Measurements from ENCODE around the gene RHOJ.
"Not testable (repeated sequence)": the region's sequence is repeated elsewhere in the genome, so short reads cannot be mapped to it uniquely, and the experiment has no call there.

Gene RHOJ

GRCh38 chr14:63204407-63205043 lies at the start of gene RHOJ:
TSS of gene RHOJ (plus strand) at chr14:63204443. CDS start at chr14:63204870, 427 bp downstream.
- ChIA-PET CTCF (no interaction called here), POLR2A (no interaction called here)
- DNase-seq (ENCODE audit: extremely low spot score), result no peak
- TF ChIP-seq, protein P1, sequence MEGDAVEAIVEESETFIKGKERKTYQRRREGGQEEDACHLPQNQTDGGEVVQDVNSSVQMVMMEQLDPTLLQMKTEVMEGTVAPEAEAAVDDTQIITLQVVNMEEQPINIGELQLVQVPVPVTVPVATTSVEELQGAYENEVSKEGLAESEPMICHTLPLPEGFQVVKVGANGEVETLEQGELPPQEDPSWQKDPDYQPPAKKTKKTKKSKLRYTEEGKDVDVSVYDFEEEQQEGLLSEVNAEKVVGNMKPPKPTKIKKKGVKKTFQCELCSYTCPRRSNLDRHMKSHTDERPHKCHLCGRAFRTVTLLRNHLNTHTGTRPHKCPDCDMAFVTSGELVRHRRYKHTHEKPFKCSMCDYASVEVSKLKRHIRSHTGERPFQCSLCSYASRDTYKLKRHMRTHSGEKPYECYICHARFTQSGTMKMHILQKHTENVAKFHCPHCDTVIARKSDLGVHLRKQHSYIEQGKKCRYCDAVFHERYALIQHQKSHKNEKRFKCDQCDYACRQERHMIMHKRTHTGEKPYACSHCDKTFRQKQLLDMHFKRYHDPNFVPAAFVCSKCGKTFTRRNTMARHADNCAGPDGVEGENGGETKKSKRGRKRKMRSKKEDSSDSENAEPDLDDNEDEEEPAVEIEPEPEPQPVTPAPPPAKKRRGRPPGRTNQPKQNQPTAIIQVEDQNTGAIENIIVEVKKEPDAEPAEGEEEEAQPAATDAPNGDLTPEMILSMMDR (IDR thresholded peaks at IDR 0.05; ENCODE audit: control extremely low read depth, extremely low read depth, low read depth, missing control alignments), result no peak

GRCh38 chr14:63155511-63156185 lies 48.6 kb upstream of the RHOJ start:
- ChIA-PET POLR2A (no interaction called here), CTCF (no interaction called here)
- no peak for DNase-seq (ENCODE audit: extremely low spot score)
- TF ChIP-seq, protein P1 (IDR thresholded peaks at IDR 0.05; ENCODE audit: control extremely low read depth, extremely low read depth, low read depth, missing control alignments), result no peak

- CTCF ChIA-PET, result no interaction called here
- TF ChIP-seq, protein P1 (IDR thresholded peaks at IDR 0.05; ENCODE audit: control extremely low read depth, extremely low read depth, low read depth, missing control alignments), result no peak
- POLR2A ChIA-PET, result no interaction called here
- DNase-seq (ENCODE audit: extremely low spot score), result no peak
Observed at GRCh38 chr14:63157195-63157594, 47.0 kb upstream of the RHOJ start.

- CTCF ChIA-PET, result interaction anchor here (1.4 kb wide), 1 partner anchor 9 kb away, joined by 3 read pairs; no protein-coding TSS in a partner anchor
- POLR2A ChIA-PET, result no interaction called here
- TF ChIP-seq, protein P1 (IDR thresholded peaks at IDR 0.05; ENCODE audit: control extremely low read depth, extremely low read depth, low read depth, missing control alignments), result no peak
- no peak for DNase-seq (ENCODE audit: extremely low spot score)
Observed at GRCh38 chr14:63163306-63163705, 40.9 kb upstream of the RHOJ start.

DNA sequence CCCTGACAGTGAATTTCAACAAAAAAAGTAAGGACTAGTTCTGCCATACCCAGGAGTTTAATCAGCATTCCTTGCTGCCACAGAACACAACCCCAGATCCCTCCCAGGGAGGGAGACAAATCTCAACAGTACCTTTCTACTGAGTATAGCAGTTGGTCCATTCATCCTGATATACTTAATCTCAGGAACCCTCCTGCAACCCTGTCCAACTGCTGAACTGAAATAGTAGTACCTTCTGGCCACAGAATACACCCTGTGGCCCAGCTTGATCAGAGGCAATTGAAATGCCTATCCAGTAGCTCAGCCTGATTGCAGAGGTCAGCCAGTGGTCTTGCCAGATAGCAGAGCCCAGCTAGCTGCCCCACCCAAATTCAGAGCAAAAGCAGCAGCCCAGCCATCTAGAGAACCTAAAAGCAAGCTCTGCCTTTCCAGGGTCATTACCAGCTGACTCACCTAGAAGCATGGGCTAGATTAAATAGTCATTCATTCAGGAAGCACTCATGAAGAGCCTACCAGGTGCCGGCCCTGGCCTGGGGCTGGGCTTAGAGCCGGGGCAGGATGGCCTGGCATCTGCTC lies 40.0 kb upstream of the RHOJ start:
- DNase-seq (ENCODE audit: extremely low spot score), result no peak
- CTCF ChIA-PET, result interaction anchor here (1.4 kb wide), 1 partner anchor 8 kb away, joined by 3 read pairs; no protein-coding TSS in a partner anchor
- TF ChIP-seq, protein P1 (IDR thresholded peaks at IDR 0.05; ENCODE audit: control extremely low read depth, extremely low read depth, low read depth, missing control alignments), result no peak
- POLR2A ChIA-PET, result no interaction called here

DNA sequence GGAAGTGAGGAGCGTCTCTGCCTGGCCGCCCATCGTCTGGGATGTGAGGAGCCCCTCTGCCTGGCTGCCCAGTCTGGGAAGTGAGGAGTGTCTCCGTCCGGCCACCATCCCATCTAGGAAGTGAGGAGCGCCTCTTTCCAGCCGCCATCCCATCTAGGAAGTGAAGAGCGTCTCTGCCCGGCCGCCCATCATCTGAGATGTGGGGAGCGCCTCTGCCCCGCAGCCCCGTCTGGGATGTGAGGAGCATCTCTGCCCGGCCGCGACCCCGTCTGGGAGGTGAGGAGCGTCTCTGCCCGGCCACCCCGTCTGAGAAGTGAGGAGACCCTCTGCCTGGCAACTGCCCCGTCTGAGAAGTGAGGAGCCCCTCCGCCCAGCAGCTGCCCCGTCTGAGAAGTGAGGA lies 39.0 kb upstream of the RHOJ start:
- DNase-seq (ENCODE audit: extremely low spot score); CTCF ChIA-PET; POLR2A ChIA-PET: not testable (repeated sequence)

DNA sequence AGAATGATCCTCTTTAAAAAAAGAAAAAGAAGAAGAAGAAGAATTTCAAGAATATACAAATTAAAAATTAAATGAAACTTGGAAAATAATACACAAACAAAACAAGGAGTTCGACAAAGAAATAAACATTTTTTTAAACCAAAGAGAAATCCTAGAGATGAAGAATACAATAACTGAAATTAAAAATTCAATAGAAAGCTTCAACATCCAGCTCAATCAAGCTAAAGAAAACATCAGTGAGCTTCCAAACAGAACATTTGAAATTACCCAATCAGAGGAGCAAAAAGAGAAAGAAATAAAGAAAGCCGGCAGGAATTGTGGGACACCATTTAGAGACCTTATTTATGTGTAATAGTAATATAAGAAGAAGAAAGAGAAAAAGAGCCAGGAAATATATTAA lies 37.2 kb upstream of the RHOJ start:
- no peak for DNase-seq (ENCODE audit: extremely low spot score)
- ChIA-PET CTCF (no interaction called here), POLR2A (no interaction called here)
- TF ChIP-seq, protein P1 (IDR thresholded peaks at IDR 0.05; ENCODE audit: control extremely low read depth, extremely low read depth, low read depth, missing control alignments), result no peak
